ENCODE results near the gene NOSTRIN. TPM values are rescaled to one million over a fixed set of nuclear protein-coding genes. Genes with fewer than 3 reads are reported as not detected.

Gene NOSTRIN
- total RNA-seq, 2 experiments from 2014 or later, result not detected

GRCh38 chr2:168901003-168901402 lies 98.6 kb downstream of the NOSTRIN start, which contains the start of gene G6PC2:
Gene G6PC2 (plus strand): TSS chr2:168901291. CDS start chr2:168901332, 41 bp downstream.
- Mint-ChIP-seq H3K27me3 (ENCODE audit: low read depth) (peaks cover 12% of the 10 kb centered on the region), H3K4me3 (no peak within 1 kb of the TSS), H3K27ac (no peak within 1 kb of the TSS), H3K4me1 (ENCODE audit: low read depth) (no peaks in the 10 kb centered on the region), H3K36me3 (ENCODE audit: low read depth) (no peaks in the 10 kb centered on the region), H3K9me3 (no peaks in the 10 kb centered on the region)
- no peak for DNase-seq
- CTCF ChIA-PET, result no interaction called here
- intact Hi-C loops (cut with micrococcal nuclease), result no loop called here

- no peaks in the 10 kb centered on the region for H3K36me3 Mint-ChIP-seq (ENCODE audit: low read depth)
- H3K4me1 Mint-ChIP-seq (ENCODE audit: low read depth), result no peaks in the 10 kb centered on the region
Measured at GRCh38 chr2:168903888-168904287, 101.5 kb downstream of the NOSTRIN start.

GRCh38 chr2:168904358-168904757 lies 101.9 kb downstream of the NOSTRIN start:
- H3K27me3 Mint-ChIP-seq (ENCODE audit: low read depth), result peaks cover 17% of the 10 kb centered on the region
- no peaks in the 10 kb centered on the region for H3K9me3 Mint-ChIP-seq
- no peak overlapping the region for H3K4me3 Mint-ChIP-seq
- DNase-seq, result no peak
- H3K27ac Mint-ChIP-seq, result no peak overlapping the region
- CTCF ChIA-PET, result no interaction called here
- H3K4me1 Mint-ChIP-seq (ENCODE audit: low read depth), result no peaks in the 10 kb centered on the region
- intact Hi-C loops (cut with micrococcal nuclease), result no loop called here
- no peaks in the 10 kb centered on the region for H3K36me3 Mint-ChIP-seq (ENCODE audit: low read depth)

More at GRCh38 chr2:168903888-168904287, 101.5 kb downstream of the NOSTRIN start:
- Mint-ChIP-seq H3K27me3 (ENCODE audit: low read depth) (peaks cover 17% of the 10 kb centered on the region), H3K4me3 (no peak overlapping the region), H3K9me3 (no peaks in the 10 kb centered on the region), H3K27ac (no peak overlapping the region)
- CTCF ChIA-PET, result no interaction called here
- no peak for DNase-seq
- intact Hi-C loops (cut with micrococcal nuclease), result no loop called here

GRCh38 chr2:168907940-168908662 lies 105.7 kb downstream of the NOSTRIN start:
- intact Hi-C loops (cut with micrococcal nuclease), result no loop called here
- no peak overlapping the region for H3K27ac Mint-ChIP-seq
- H3K9me3 Mint-ChIP-seq, result no peaks in the 10 kb centered on the region
- CTCF ChIA-PET, result no interaction called here
- H3K27me3 Mint-ChIP-seq (ENCODE audit: low read depth), result peaks cover 30% of the 10 kb centered on the region
- peaks cover 6% of the 10 kb centered on the region for H3K4me1 Mint-ChIP-seq (ENCODE audit: low read depth)
- no peaks in the 10 kb centered on the region for H3K36me3 Mint-ChIP-seq (ENCODE audit: low read depth)
- DNase-seq, result no peak
- no peak overlapping the region for H3K4me3 Mint-ChIP-seq

GRCh38 chr2:168910330-168910729 lies 107.9 kb downstream of the NOSTRIN start:
- H3K27me3 Mint-ChIP-seq (ENCODE audit: low read depth), result peaks cover 26% of the 10 kb centered on the region
- CTCF ChIA-PET, result interaction anchor here (1.5 kb wide), 1 partner anchor 564 kb away, joined by 4 read pairs; no protein-coding TSS in a partner anchor

GRCh38 chr2:168912466-168912865 lies 110.0 kb downstream of the NOSTRIN start:
- H3K36me3 Mint-ChIP-seq (ENCODE audit: low read depth), result peaks cover 2% of the 10 kb centered on the region
- DNase-seq, result no peak
- H3K4me3 Mint-ChIP-seq, result peak overlapping the region; percentile 43
- peaks cover 4% of the 10 kb centered on the region for H3K9me3 Mint-ChIP-seq
- H3K27ac Mint-ChIP-seq, result no peak overlapping the region
- peaks cover 20% of the 10 kb centered on the region for H3K27me3 Mint-ChIP-seq (ENCODE audit: low read depth)
- CTCF ChIA-PET, result no interaction called here
- peaks cover 12% of the 10 kb centered on the region for H3K4me1 Mint-ChIP-seq (ENCODE audit: low read depth)
- intact Hi-C loops (cut with micrococcal nuclease), result loop anchor here (10.0 kb wide), 1 partner anchor 458 kb away; the partner anchor contains the start of gene CERS6

More at GRCh38 chr2:168910330-168910729, 107.9 kb downstream of the NOSTRIN start:
- Mint-ChIP-seq H3K4me1 (ENCODE audit: low read depth) (peaks cover 7% of the 10 kb centered on the region), H3K27ac (no peak overlapping the region), H3K9me3 (peaks cover under 1% of the 10 kb centered on the region), H3K4me3 (no peak overlapping the region), H3K36me3 (ENCODE audit: low read depth) (no peaks in the 10 kb centered on the region)
- intact Hi-C loops (cut with micrococcal nuclease), result loop anchor here (10.0 kb wide), 1 partner anchor 456 kb away; the partner anchor contains the start of gene CERS6
- no peak for DNase-seq

GRCh38 chr2:168912901-168913369 lies 110.5 kb downstream of the NOSTRIN start:
- CTCF ChIA-PET, result no interaction called here
- Mint-ChIP-seq H3K4me3 (peak overlapping the region; percentile 43), H3K4me1 (ENCODE audit: low read depth) (peaks cover 12% of the 10 kb centered on the region), H3K27ac (no peak overlapping the region), H3K27me3 (ENCODE audit: low read depth) (peaks cover 20% of the 10 kb centered on the region), H3K9me3 (peaks cover 4% of the 10 kb centered on the region), H3K36me3 (ENCODE audit: low read depth) (peaks cover 2% of the 10 kb centered on the region)
- intact Hi-C loops (cut with micrococcal nuclease), result loop anchor here (10.0 kb wide), 1 partner anchor 458 kb away; the partner anchor contains the start of gene CERS6
- peak; percentile 10 for DNase-seq

- no peak for DNase-seq
- Mint-ChIP-seq H3K9me3 (peaks cover 4% of the 10 kb centered on the region), H3K27me3 (ENCODE audit: low read depth) (peaks cover 20% of the 10 kb centered on the region), H3K36me3 (ENCODE audit: low read depth) (peaks cover 2% of the 10 kb centered on the region), H3K27ac (no peak overlapping the region), H3K4me3 (no peak overlapping the region), H3K4me1 (ENCODE audit: low read depth) (peaks cover 12% of the 10 kb centered on the region)
- intact Hi-C loops (cut with micrococcal nuclease), result loop anchor here (10.0 kb wide), 1 partner anchor 459 kb away; the partner anchor contains the start of gene CERS6
- CTCF ChIA-PET, result interaction anchor here (0.6 kb wide), 1 partner anchor 49 kb away, joined by 3 read pairs; no protein-coding TSS in a partner anchor
Measured at GRCh38 chr2:168913495-168913894, 111.1 kb downstream of the NOSTRIN start.

Other genes starting within 250 kb of the NOSTRIN start
- gene SPC25, start 87.8 kb downstream of the NOSTRIN start, total RNA-seq, result 10 to 100 TPM; 31.0 to 32.0 TPM
- not detected for gene G6PC2, start 98.7 kb downstream of the NOSTRIN start, total RNA-seq
- not detected for gene ABCB11, start 228.7 kb downstream of the NOSTRIN start, total RNA-seq

All from activated naive CD4-positive, alpha-beta T cell treated with anti-CD3 and anti-CD28 coated beads for 36 hours (primary cell).